Measurements from ENCODE around the gene NF2.

- TF ChIP-seq POLR2A (IDR thresholded peaks at IDR 0.05) (no peak), CTCF (IDR thresholded peaks at IDR 0.05) (no peak)
These were observed 4.8 kb upstream of the NF2 start for GRCh38 chr22:29598684-29599020.

Measured in ovary (tissue), 3 donors.